Stimulated activated CD8-positive, alpha-beta memory T cell treated with anti-CD3 and anti-CD28 coated beads, Interleukin-15, amount 100 ng/mL, for 24 hours (primary cell): ENCODE data around the gene SULT6B1.
A peak's percentile ranks its signal among the peaks of the same experiment; 100 is the strongest.
"Not testable (repeated sequence)": the region's sequence is repeated elsewhere in the genome, so short reads cannot be mapped to it uniquely, and the experiment has no call there.

Source experiments
- DNase-seq: peaks from one replicate; pipeline ENCODE4 v3.0.0-alpha.2; 2020; ENCODE audit warnings: low read depth

Gene SULT6B1

GRCh38 chr2:37195862-37196319, 7.4 kb upstream of the SULT6B1 start:
- not testable (repeated sequence) for DNase-seq

GRCh38 chr2:37192551-37192950, 4.1 kb upstream of the SULT6B1 start:
- no peak for DNase-seq

- DNase-seq, result no peak
Measured at GRCh38 chr2:37191747-37192146, 3.3 kb upstream of the SULT6B1 start.

- no peak for DNase-seq
Measured at GRCh38 chr2:37191253-37191652, 2.8 kb upstream of the SULT6B1 start.

GRCh38 chr2:37190290-37190689, 1.8 kb upstream of the SULT6B1 start:
- no peak for DNase-seq

- DNase-seq, result no peak
Measured at GRCh38 chr2:37189452-37190153, 1.1 kb upstream of the SULT6B1 start.

- DNase-seq, result no peak
Measured at GRCh38 chr2:37181726-37182684, 6.5 kb downstream of the SULT6B1 start.

GRCh38 chr2:37180640-37181039, 7.8 kb downstream of the SULT6B1 start:
- DNase-seq, result no peak

GRCh38 chr2:37180006-37180639, 8.3 kb downstream of the SULT6B1 start:
- no peak for DNase-seq

- DNase-seq, result no peak
Measured at GRCh38 chr2:37173741-37174140, 14.7 kb downstream of the SULT6B1 start.

GRCh38 chr2:37171624-37171950, 16.9 kb downstream of the SULT6B1 start:
- DNase-seq, result no peak

GRCh38 chr2:37168217-37168981, 20.1 kb downstream of the SULT6B1 start:
- no peak for DNase-seq

GRCh38 chr2:37167636-37168180, 20.8 kb downstream of the SULT6B1 start:
- no peak for DNase-seq

- DNase-seq, result no peak
Measured at GRCh38 chr2:37164757-37165156, 23.7 kb downstream of the SULT6B1 start.

- DNase-seq, result peak; percentile 46
Measured at GRCh38 chr2:37156857-37157714, 31.4 kb downstream of the SULT6B1 start, which contains the start of gene EIF2AK2. EIF2AK2 (minus strand) TSS chr2:37156980; CDS start chr2:37147806, 9,174 bp downstream.

- DNase-seq, result peak; percentile 6
Measured at GRCh38 chr2:37156071-37156856, 32.2 kb downstream of the SULT6B1 start.

GRCh38 chr2:37154785-37155184, 33.7 kb downstream of the SULT6B1 start:
- DNase-seq, result no peak

- DNase-seq, result no peak
Measured at GRCh38 chr2:37153224-37153623, 35.2 kb downstream of the SULT6B1 start.

GRCh38 chr2:37149626-37150322, 38.7 kb downstream of the SULT6B1 start:
- no peak for DNase-seq
